ENCODE results near the gene TRIOBP. TPM values are rescaled to one million over a fixed set of nuclear protein-coding genes. Genes with fewer than 3 reads are reported as not detected.

The TRIOBP gene
- total RNA-seq, 4 donors from 2014 or later: 150 to 208 (median 182) TPM

Small RNA genes lying within 50 kb of the gene (small RNA-seq; reads per million reads assigned to genes)
- gene RN7SL385P: 0 reads per million in 3 donors

Other genes with a start within 250 kb of the TRIOBP start
- gene MFNG, start 210.7 kb upstream of the TRIOBP start, total RNA-seq: 10 to 100 TPM in 3 of 4 donors, 1 to 10 TPM in 1; 7.5 to 23.1 (median 18.5) TPM
- 10 to 100 TPM in 2 of 4 donors, 1 to 10 TPM in 2; 6.0 to 15.3 (median 8.8) TPM for gene CARD10, start 177.6 kb upstream of the TRIOBP start, total RNA-seq
- 10 to 100 TPM; 19.9 to 38.1 (median 36.7) TPM for gene CDC42EP1, start 136.6 kb upstream of the TRIOBP start, total RNA-seq
- gene LGALS2, start 117.0 kb upstream of the TRIOBP start, total RNA-seq: not detected
- gene GGA1, start 88.2 kb upstream of the TRIOBP start, total RNA-seq: 10 to 100 TPM; 30.3 to 44.7 (median 40.9) TPM
- gene SH3BP1, start 57.4 kb upstream of the TRIOBP start, total RNA-seq: 1 to 10 TPM; 1.5 to 7.5 (median 4.3) TPM
- gene PDXP, start 38.3 kb upstream of the TRIOBP start, total RNA-seq: 10 to 100 TPM in 3 of 4 donors, 1 to 10 TPM in 1; 7.3 to 28.3 (median 17.4) TPM
- gene LGALS1, start 21.4 kb upstream of the TRIOBP start, total RNA-seq: 1,000 to 10,000 TPM in 3 of 4 donors, 100 to 1,000 TPM in 1; 710 to 1,112 (median 1,021) TPM
- 10 to 100 TPM in 3 of 4 donors, 1 to 10 TPM in 1; 9.1 to 18.4 (median 14.5) TPM for gene NOL12, start 10.7 kb upstream of the TRIOBP start, total RNA-seq
- gene GCAT, start 110.9 kb downstream of the TRIOBP start, total RNA-seq: 10 to 100 TPM; 11.6 to 15.2 (median 12.3) TPM
- not detected for gene GALR3, start 126.3 kb downstream of the TRIOBP start, total RNA-seq
- gene ANKRD54, start 147.3 kb downstream of the TRIOBP start, total RNA-seq: 10 to 100 TPM; 27.4 to 64.2 (median 48.1) TPM
- gene EIF3L, start 152.4 kb downstream of the TRIOBP start, total RNA-seq: 100 to 1,000 TPM; 348 to 494 (median 425) TPM
- gene MICALL1, start 209.2 kb downstream of the TRIOBP start, total RNA-seq: 100 to 1,000 TPM in 1 of 4 donors, 10 to 100 TPM in 3; 51.2 to 136 (median 71.2) TPM